C4-2B (cell line): ENCODE results near the gene ACAD11.

Experiments
- ZFX ChIP-seq: fragments of 450-650 bp; IDR thresholded peaks from 2 replicates; pipeline ENCODE4 v1.6.1; 2017
- TF ChIP-seq, protein P1 (sequence below): fragments of 450-650 bp; conservative IDR thresholded peaks from 2 replicates; pipeline ENCODE4 v1.5.1; 2017; ENCODE audit warnings: mild to moderate bottlenecking

DNA sequence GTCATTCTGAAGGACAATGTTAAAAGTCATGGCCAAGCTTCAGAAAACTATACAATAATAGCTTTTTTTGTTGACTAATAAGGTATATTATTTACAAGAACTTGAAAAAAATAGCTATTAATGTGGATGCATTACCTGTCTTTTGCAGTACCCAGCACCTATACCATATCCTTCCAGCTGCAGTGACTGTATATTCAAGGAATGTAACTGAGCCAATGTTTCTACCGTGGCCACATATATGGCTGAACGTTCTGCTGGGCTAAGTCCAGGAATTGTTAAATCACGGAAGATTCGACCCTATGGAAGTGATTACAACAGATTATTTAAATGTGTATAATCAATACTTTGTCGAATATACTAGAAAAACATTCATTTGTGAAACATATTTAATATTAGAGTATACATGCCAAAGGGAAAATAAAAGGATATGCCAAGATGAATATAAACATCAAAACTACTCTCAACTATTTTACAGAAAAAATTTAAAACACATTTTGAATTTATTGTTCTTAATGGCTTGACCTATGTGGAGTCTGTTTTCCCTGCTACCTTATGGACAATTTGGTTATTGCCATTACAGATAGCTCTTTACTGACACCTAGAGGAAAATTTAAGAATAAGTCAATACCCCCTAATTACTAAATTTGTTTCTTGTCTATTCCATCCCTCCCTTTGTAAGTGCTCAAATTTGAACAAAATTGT, 17.6 kb downstream of the ACAD11 start:
- TF ChIP-seq, protein P1, sequence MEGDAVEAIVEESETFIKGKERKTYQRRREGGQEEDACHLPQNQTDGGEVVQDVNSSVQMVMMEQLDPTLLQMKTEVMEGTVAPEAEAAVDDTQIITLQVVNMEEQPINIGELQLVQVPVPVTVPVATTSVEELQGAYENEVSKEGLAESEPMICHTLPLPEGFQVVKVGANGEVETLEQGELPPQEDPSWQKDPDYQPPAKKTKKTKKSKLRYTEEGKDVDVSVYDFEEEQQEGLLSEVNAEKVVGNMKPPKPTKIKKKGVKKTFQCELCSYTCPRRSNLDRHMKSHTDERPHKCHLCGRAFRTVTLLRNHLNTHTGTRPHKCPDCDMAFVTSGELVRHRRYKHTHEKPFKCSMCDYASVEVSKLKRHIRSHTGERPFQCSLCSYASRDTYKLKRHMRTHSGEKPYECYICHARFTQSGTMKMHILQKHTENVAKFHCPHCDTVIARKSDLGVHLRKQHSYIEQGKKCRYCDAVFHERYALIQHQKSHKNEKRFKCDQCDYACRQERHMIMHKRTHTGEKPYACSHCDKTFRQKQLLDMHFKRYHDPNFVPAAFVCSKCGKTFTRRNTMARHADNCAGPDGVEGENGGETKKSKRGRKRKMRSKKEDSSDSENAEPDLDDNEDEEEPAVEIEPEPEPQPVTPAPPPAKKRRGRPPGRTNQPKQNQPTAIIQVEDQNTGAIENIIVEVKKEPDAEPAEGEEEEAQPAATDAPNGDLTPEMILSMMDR, result peak; percentile 95
- no peak for TF ChIP-seq ZFX
